Hepatocyte (in vitro differentiated cells): Measurements from ENCODE around the gene PEDS1.

Experiments
- EZH2 ChIP-seq: fragments of 200-600 bp; sonication (generic); IDR thresholded peaks from 2 replicates; pipeline ENCODE4 v1.6.1; 2016; ENCODE audit warnings: antibody characterized with exemption, mild to moderate bottlenecking, borderline replicate concordance
- TF ChIP-seq, protein P1 (sequence below): fragments of 200-600 bp; sonication (generic); IDR thresholded peaks from 2 replicates; pipeline ENCODE4 v1.5.1; 2016; ENCODE audit warnings: antibody characterized with exemption, mild to moderate bottlenecking; ENCODE audit not compliant: poor library complexity

DNA sequence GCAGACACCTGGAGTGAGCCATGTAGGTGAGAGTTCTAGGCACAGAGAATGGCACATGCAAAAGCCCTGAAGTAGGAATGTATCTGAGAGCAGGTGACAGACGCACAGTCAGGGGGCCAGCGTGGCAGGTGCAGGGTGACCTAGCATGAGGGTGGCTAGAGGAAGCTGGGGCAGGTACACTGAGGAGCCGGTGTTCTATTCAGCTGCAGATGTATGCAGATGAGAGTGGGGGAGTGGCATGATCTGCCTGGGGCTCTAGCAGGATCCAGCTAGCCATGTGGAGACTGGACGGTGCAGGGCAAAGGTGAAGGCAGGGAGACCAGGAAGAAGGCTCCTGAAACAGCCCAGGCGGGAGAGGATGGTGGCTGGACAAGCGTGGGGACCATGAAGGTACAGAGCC, 10.7 kb downstream of the PEDS1 start:
- TF ChIP-seq, protein P1, sequence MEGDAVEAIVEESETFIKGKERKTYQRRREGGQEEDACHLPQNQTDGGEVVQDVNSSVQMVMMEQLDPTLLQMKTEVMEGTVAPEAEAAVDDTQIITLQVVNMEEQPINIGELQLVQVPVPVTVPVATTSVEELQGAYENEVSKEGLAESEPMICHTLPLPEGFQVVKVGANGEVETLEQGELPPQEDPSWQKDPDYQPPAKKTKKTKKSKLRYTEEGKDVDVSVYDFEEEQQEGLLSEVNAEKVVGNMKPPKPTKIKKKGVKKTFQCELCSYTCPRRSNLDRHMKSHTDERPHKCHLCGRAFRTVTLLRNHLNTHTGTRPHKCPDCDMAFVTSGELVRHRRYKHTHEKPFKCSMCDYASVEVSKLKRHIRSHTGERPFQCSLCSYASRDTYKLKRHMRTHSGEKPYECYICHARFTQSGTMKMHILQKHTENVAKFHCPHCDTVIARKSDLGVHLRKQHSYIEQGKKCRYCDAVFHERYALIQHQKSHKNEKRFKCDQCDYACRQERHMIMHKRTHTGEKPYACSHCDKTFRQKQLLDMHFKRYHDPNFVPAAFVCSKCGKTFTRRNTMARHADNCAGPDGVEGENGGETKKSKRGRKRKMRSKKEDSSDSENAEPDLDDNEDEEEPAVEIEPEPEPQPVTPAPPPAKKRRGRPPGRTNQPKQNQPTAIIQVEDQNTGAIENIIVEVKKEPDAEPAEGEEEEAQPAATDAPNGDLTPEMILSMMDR, result no peak
- TF ChIP-seq EZH2, result no peak
